Measurements from ENCODE around the gene SNN.

- TF ChIP-seq CTCF (IDR thresholded peaks at IDR 0.05) (no peak), POLR2A (IDR thresholded peaks at IDR 0.05) (no peak)
These were observed 53.7 kb downstream of the SNN start for GRCh38 chr16:11721781-11722467.

Measured in vagina (tissue), 2 donors.